Muscle of leg (tissue), 11 donors: Measurements from ENCODE around the gene ZCCHC24. TPM values are rescaled to one million over a fixed set of nuclear protein-coding genes. Genes with fewer than 3 reads are reported as not detected.

Experiments used
- DNase-seq: peaks from one replicate; pipeline ENCODE4 v3.0.0; 2013
- H3K27ac ChIP-seq: one replicate; pipeline ENCODE4 v1.5.1; 2013; ENCODE audit warnings: mild to moderate bottlenecking, low read length, control low read depth
- H3K27me3 ChIP-seq: one replicate; pipeline ENCODE4 v1.6.1; 2013; ENCODE audit warnings: low read length; ENCODE audit not compliant: control insufficient read depth, insufficient read depth
- H3K36me3 ChIP-seq: one replicate; pipeline ENCODE4 v1.6.1; 2013; ENCODE audit warnings: low read length; ENCODE audit not compliant: control insufficient read depth, insufficient read depth
- H3K4me1 ChIP-seq: one replicate; pipeline ENCODE4 v1.6.1; 2013; ENCODE audit warnings: low read length; ENCODE audit not compliant: control insufficient read depth, insufficient read depth
- H3K4me3 ChIP-seq: one replicate; pipeline ENCODE4 v1.5.1; 2013; ENCODE audit warnings: low read length, control low read depth
- H3K9me3 ChIP-seq: replicated peaks from 2 replicates; pipeline ENCODE4 v1.6.1; 2013; ENCODE audit warnings: low read depth, low read length; ENCODE audit not compliant: control insufficient read depth
- WGBS: methylation state at CpG from one replicate; pipeline ENCODE4 v1.1.5; 2013; ENCODE audit warnings: missing lambda C conversion rate; ENCODE audit not compliant: insufficient coverage; 5-methylcytosine and 5-hydroxymethylcytosine counted together
- polyA plus RNA-seq, 8 donors: library from polyadenylated mRNA; unstranded; fragments of 120-200 nt; gene quantifications; one replicate each; pipeline versions ENCODE4 v1.2.1 to v1.2.3, GENCODE V29; 2013; ENCODE audit warnings: inconsistent platforms in 1 of 8, low replicate concordance in 1 of 8; ENCODE audit not compliant: insufficient read length in 8 of 8, insufficient read depth in 1 of 8
- total RNA-seq: library from RNA; stranded (reverse); fragments of 120-200 nt; gene quantifications from one replicate; pipeline ENCODE4 v1.2.4, GENCODE V29; 2013

ZCCHC24 gene
- total and polyA plus RNA-seq, 9 donors = 25.0 to 65.5 (median 54.7) TPM

GRCh38 chr10:79379512-79380124 lies 65.8 kb downstream of the ZCCHC24 start:
- peak; percentile 72 for DNase-seq
- 40% methylated on average over 9 of the region's 9 CpGs for WGBS
- no peaks in the 10 kb centered on the region for H3K9me3 ChIP-seq
- peak overlapping the region; percentile 85 for H3K27ac ChIP-seq
- H3K27me3 ChIP-seq = peaks cover 2% of the 10 kb centered on the region
- H3K4me3 ChIP-seq = no peak overlapping the region
- H3K36me3 ChIP-seq = peaks cover 17% of the 10 kb centered on the region
- peaks cover 47% of the 10 kb centered on the region for H3K4me1 ChIP-seq

GRCh38 chr10:79378647-79379511 lies 66.5 kb downstream of the ZCCHC24 start:
- peak overlapping the region; percentile 85 for H3K27ac ChIP-seq
- DNase-seq = no peak
- 78% methylated on average over 16 of the region's 22 CpGs for WGBS
- no peak overlapping the region for H3K4me3 ChIP-seq
- H3K27me3 ChIP-seq = peaks cover 2% of the 10 kb centered on the region
- H3K4me1 ChIP-seq = peaks cover 47% of the 10 kb centered on the region
- H3K36me3 ChIP-seq = peaks cover 9% of the 10 kb centered on the region
- H3K9me3 ChIP-seq = no peaks in the 10 kb centered on the region

- Histone ChIP-seq H3K36me3 (peaks cover 8% of the 10 kb centered on the region), H3K27ac (no peak overlapping the region), H3K4me3 (no peak overlapping the region), H3K9me3 (no peaks in the 10 kb centered on the region), H3K4me1 (peaks cover 47% of the 10 kb centered on the region), H3K27me3 (peaks cover 2% of the 10 kb centered on the region)
- no peak for DNase-seq
- WGBS = 89% methylated on average over 7 of the region's 7 CpGs
These were observed 67.1 kb downstream of the ZCCHC24 start for GRCh38 chr10:79378383-79378646.

- Histone ChIP-seq H3K27ac (no peak overlapping the region), H3K4me3 (no peak overlapping the region), H3K36me3 (peaks cover 8% of the 10 kb centered on the region), H3K4me1 (peaks cover 46% of the 10 kb centered on the region), H3K27me3 (peaks cover 2% of the 10 kb centered on the region), H3K9me3 (no peaks in the 10 kb centered on the region)
- WGBS = 94% methylated on average over 36 of the region's 36 CpGs
- DNase-seq = no peak
These were observed 67.7 kb downstream of the ZCCHC24 start for GRCh38 chr10:79377557-79378382.

- DNase-seq = no peak
- H3K4me1 ChIP-seq = peaks cover 38% of the 10 kb centered on the region
- no peak overlapping the region for H3K4me3 ChIP-seq
- 91% methylated on average over 10 of the region's 12 CpGs for WGBS
- H3K27ac ChIP-seq = no peak overlapping the region
- peaks cover 2% of the 10 kb centered on the region for H3K27me3 ChIP-seq
- no peaks in the 10 kb centered on the region for H3K9me3 ChIP-seq
- peaks cover under 1% of the 10 kb centered on the region for H3K36me3 ChIP-seq
These were observed 68.5 kb downstream of the ZCCHC24 start for GRCh38 chr10:79376751-79377556.

- Histone ChIP-seq H3K9me3 (peaks cover 3% of the 10 kb centered on the region), H3K4me1 (peaks cover 30% of the 10 kb centered on the region), H3K4me3 (no peak overlapping the region), H3K27ac (no peak overlapping the region), H3K36me3 (no peaks in the 10 kb centered on the region), H3K27me3 (peaks cover 2% of the 10 kb centered on the region)
- 85% methylated on average over 8 of the region's 11 CpGs for WGBS
- no peak for DNase-seq
These were observed 69.3 kb downstream of the ZCCHC24 start for GRCh38 chr10:79376078-79376628.

- H3K27ac ChIP-seq = no peak overlapping the region
- peaks cover 4% of the 10 kb centered on the region for H3K9me3 ChIP-seq
- no peaks in the 10 kb centered on the region for H3K36me3 ChIP-seq
- H3K4me3 ChIP-seq = no peak overlapping the region
- peaks cover 2% of the 10 kb centered on the region for H3K27me3 ChIP-seq
- WGBS = 92% methylated on average over 3 of the region's 6 CpGs
- peaks cover 24% of the 10 kb centered on the region for H3K4me1 ChIP-seq
- no peak for DNase-seq
These were observed 69.9 kb downstream of the ZCCHC24 start for GRCh38 chr10:79375321-79376077.

- Histone ChIP-seq H3K4me1 (peaks cover 14% of the 10 kb centered on the region), H3K9me3 (peaks cover 8% of the 10 kb centered on the region), H3K27me3 (peaks cover 2% of the 10 kb centered on the region), H3K27ac (no peak overlapping the region), H3K4me3 (no peak overlapping the region), H3K36me3 (no peaks in the 10 kb centered on the region)
- DNase-seq = peak; percentile 88
- WGBS = 4% methylated on average over 5 of the region's 7 CpGs
These were observed 70.9 kb downstream of the ZCCHC24 start for GRCh38 chr10:79374312-79375191.
